HUES64 (cell line): ENCODE data around the gene GALK1.

ENCODE experiments used
- H3K27ac ChIP-seq: 2 replicates; pipeline ENCODE4 v1.7.0; 2013; ENCODE audit warnings: low read depth, low read length, inconsistent platforms
- H3K27me3 ChIP-seq: 2 replicates; pipeline ENCODE4 v1.6.1; 2013; ENCODE audit warnings: mild to moderate bottlenecking, low read length; ENCODE audit not compliant: insufficient read depth
- H3K36me3 ChIP-seq: 2 replicates; pipeline ENCODE4 v1.6.1; 2013; ENCODE audit warnings: mild to moderate bottlenecking, low read length; ENCODE audit not compliant: insufficient read depth
- H3K4me1 ChIP-seq: 2 replicates; pipeline ENCODE4 v1.6.1; 2013; ENCODE audit warnings: mild to moderate bottlenecking, low read length, moderate library complexity; ENCODE audit not compliant: insufficient read depth
- H3K4me3 ChIP-seq: 2 replicates; pipeline ENCODE4 v1.5.1; 2013; ENCODE audit warnings: mild to moderate bottlenecking, low read length, moderate library complexity
- H3K9ac ChIP-seq: 2 replicates; pipeline ENCODE4 v1.6.1; 2013; ENCODE audit warnings: mild to moderate bottlenecking, low read depth, low read length
- H3K9me3 ChIP-seq: 2 replicates; pipeline ENCODE4 v1.6.1; 2013; ENCODE audit warnings: low read depth, low read length; ENCODE audit not compliant: insufficient read depth
- WGBS: fragments of 150-250, 120-280 bp; methylation state at CpG from one replicate; pipeline ENCODE4 v1.1.7; 2013; ENCODE audit warnings: missing lambda C conversion rate; 5-methylcytosine and 5-hydroxymethylcytosine counted together

The GALK1 gene

DNA sequence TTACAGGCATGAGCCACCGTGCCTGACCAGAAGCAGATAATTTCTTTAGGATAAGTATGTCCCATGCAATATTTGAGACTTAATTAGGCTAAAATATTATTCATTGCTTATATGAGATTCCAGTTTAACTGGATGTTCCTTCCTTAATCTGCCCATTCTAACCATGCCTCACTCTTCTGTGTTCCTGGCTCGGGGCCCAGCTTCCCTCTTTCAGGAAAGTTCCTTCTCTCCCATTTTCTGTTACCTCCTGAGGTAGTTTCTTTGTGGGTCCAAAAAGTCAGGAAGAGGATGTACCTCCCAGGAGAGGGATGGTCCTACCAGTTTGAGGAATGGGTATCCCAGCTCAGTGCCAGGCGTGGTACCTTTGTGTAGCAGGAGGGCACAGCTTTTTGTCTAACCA lies 42.9 kb upstream of the GALK1 start:
- Histone ChIP-seq H3K4me1 (no peaks in the 10 kb centered on the region), H3K9me3 (no peaks in the 10 kb centered on the region), H3K9ac (no peak overlapping the region), H3K4me3 (no peak overlapping the region), H3K27me3 (no peaks in the 10 kb centered on the region), H3K36me3 (peaks cover 46% of the 10 kb centered on the region), H3K27ac (no peak overlapping the region)
- 92% methylated on average over 3 of the region's 3 CpGs for WGBS

- H3K27me3 ChIP-seq, result no peaks in the 10 kb centered on the region
- 95% methylated on average over 3 of the region's 4 CpGs for WGBS
- no peak overlapping the region for H3K9ac ChIP-seq
- H3K36me3 ChIP-seq, result peaks cover 42% of the 10 kb centered on the region
- H3K4me3 ChIP-seq, result no peak overlapping the region
- no peaks in the 10 kb centered on the region for H3K9me3 ChIP-seq
- H3K4me1 ChIP-seq, result no peaks in the 10 kb centered on the region
- no peak overlapping the region for H3K27ac ChIP-seq
Measured at GRCh38 chr17:75806822-75807500, 42.0 kb upstream of the GALK1 start.

DNA sequence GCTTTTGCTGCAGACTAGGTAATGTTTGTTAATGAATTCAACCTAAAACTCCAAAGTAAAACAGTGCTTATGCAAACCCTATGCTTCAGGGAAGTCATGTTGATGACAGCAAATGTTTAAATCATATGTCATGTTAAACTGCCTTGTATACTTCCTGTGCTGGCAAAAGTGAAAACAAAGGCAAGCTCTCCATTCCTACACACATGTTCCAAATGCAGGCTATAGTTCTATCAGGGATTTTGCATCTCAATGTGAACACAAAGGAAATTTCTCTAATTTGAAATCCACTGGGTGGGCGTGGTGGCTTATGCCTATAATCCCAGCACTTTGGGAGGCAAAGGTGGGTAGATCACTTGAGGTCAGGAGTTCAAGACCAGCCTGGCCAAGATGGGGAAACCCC lies 38.9 kb upstream of the GALK1 start:
- Histone ChIP-seq H3K9ac (no peak overlapping the region), H3K27ac (no peak overlapping the region), H3K4me1 (no peaks in the 10 kb centered on the region), H3K27me3 (no peaks in the 10 kb centered on the region), H3K36me3 (peaks cover 35% of the 10 kb centered on the region), H3K4me3 (no peak overlapping the region), H3K9me3 (no peaks in the 10 kb centered on the region)
- WGBS, result 100% methylated on average over 1 of the region's 1 CpG

DNA sequence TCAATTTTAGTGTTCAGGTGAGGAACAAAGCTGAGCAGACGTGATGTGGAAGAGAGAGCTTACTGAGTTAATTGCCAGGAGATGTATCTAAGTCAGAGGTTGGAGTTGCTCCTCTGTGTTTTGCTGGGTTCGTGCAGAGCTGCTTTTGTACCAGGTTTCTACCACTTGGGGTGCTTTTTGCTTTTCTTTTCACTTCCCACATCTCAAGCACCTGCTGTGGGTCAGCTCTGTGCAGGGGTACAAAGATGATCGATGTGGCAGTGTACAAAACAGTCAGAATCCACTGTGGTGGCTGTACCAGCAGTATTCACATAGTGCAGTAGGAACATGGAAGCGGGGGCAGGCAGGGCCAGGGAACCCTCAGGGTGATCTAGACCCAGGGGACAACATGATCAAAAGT lies 34.4 kb upstream of the GALK1 start:
- Histone ChIP-seq H3K27ac (no peak overlapping the region), H3K27me3 (no peaks in the 10 kb centered on the region), H3K9me3 (no peaks in the 10 kb centered on the region), H3K4me1 (no peaks in the 10 kb centered on the region), H3K9ac (no peak overlapping the region; the same call in 1 of the 2 replicates), H3K36me3 (peaks cover 63% of the 10 kb centered on the region), H3K4me3 (no peak overlapping the region)
- 97% methylated on average over 4 of the region's 4 CpGs for WGBS

- WGBS, result 95% methylated on average over 8 of the region's 8 CpGs
- Histone ChIP-seq H3K4me1 (no peaks in the 10 kb centered on the region), H3K9ac (no peak overlapping the region), H3K27me3 (no peaks in the 10 kb centered on the region), H3K9me3 (no peaks in the 10 kb centered on the region), H3K27ac (no peak overlapping the region), H3K36me3 (peaks cover 80% of the 10 kb centered on the region), H3K4me3 (no peak overlapping the region)
Measured at GRCh38 chr17:75795820-75796607, 31.0 kb upstream of the GALK1 start.

DNA sequence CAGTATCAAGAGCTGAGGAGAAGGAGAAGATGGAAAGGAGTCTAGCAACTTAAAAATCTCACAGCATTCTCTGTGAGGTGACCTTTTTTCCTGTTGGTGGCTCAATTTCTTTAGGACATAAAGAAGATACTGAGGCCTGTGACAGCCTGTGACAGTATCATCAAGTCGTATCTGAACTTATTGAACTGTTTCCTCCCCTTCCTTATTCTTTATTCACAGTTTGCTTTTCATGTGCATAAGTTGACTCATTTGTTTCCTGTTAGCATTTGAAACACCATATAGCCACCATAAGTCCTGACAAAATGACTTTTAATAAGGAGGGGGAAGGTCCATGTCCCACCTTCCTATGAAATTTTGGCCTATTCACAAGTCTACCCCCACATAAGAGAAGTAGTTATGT lies 28.5 kb upstream of the GALK1 start:
- H3K27me3 ChIP-seq, result no peaks in the 10 kb centered on the region
- no peak overlapping the region for H3K4me3 ChIP-seq
- no peaks in the 10 kb centered on the region for H3K9me3 ChIP-seq
- H3K36me3 ChIP-seq, result peaks cover 68% of the 10 kb centered on the region
- WGBS, result 89% methylated on average over 1 of the region's 1 CpG
- no peak overlapping the region for H3K27ac ChIP-seq
- H3K9ac ChIP-seq, result no peak overlapping the region
- H3K4me1 ChIP-seq, result no peaks in the 10 kb centered on the region

DNA sequence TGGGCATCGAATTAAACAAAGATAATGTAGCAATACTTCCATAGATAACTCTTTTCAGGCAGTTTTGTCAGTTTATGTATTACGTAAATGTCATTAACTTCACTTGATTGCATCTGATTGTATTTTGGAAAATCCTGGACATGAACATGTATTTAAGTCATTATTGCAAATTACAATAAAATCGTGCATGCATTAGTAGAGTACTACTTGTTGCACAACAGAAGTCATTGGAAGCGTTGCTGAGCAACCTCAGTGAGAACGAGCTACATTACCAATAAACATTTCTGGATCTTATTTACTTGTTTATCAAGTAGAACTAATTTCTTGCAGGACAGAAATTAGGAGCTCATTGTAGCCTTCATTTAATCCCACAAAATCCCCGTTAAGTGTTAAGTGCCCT lies 26.3 kb upstream of the GALK1 start:
- 100% methylated on average over 5 of the region's 6 CpGs for WGBS
- Histone ChIP-seq H3K4me3 (no peak overlapping the region), H3K27ac (no peak overlapping the region), H3K9ac (no peak overlapping the region), H3K9me3 (no peaks in the 10 kb centered on the region), H3K27me3 (no peaks in the 10 kb centered on the region), H3K36me3 (peaks cover 49% of the 10 kb centered on the region), H3K4me1 (peaks cover 2% of the 10 kb centered on the region)

- Histone ChIP-seq H3K9me3 (no peaks in the 10 kb centered on the region), H3K4me3 (peak overlapping the region; percentile 72), H3K36me3 (no peaks in the 10 kb centered on the region), H3K27me3 (no peaks in the 10 kb centered on the region), H3K4me1 (peaks cover 23% of the 10 kb centered on the region), H3K27ac (peak overlapping the region; percentile 98), H3K9ac (peak overlapping the region; percentile 98)
- WGBS, result 7% methylated on average over 41 of the region's 43 CpGs
Measured at GRCh38 chr17:75785016-75785890, 20.3 kb upstream of the GALK1 start.

DNA sequence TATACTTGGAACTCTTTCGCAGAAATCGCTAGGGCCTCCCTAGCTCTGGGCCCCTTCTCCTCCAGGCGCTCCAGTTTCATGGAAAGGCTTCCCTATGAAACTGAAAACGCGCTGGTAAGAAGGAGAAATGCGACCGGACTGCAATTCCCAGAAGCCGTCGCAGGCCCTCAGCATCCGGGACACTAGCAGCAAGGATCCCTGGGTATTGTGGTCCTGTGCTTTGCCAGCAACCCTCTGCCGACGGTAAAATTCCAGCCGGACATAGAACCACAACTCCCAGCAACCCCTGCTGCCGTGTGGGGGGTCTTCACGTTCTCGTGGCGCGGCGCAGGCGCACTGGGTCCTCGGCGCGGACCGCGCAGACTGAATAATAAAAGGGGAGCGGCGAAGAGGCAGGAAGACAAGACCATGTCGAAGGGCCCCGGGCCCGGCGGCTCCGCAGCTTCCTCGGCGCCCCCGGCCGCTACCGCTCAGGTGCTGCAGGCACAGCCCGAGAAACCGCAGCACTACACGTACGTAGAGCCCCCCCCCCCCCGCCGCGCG lies 19.6 kb upstream of the GALK1 start, which contains the start of gene UNK:
TSS of gene UNK (plus strand) at position 334 of the 543 bp plus-strand sequence. CDS start at position 409, 75 bp downstream.
- Histone ChIP-seq H3K27me3 (no peaks in the 10 kb centered on the region), H3K9me3 (no peaks in the 10 kb centered on the region), H3K4me3 (peak within 1 kb of the TSS; percentile 72), H3K4me1 (peaks cover 23% of the 10 kb centered on the region), H3K27ac (peak within 1 kb of the TSS; percentile 98), H3K9ac (peak within 1 kb of the TSS; percentile 98), H3K36me3 (no peaks in the 10 kb centered on the region)
- WGBS, result under 1% methylated on average over 41 of the region's 45 CpGs

DNA sequence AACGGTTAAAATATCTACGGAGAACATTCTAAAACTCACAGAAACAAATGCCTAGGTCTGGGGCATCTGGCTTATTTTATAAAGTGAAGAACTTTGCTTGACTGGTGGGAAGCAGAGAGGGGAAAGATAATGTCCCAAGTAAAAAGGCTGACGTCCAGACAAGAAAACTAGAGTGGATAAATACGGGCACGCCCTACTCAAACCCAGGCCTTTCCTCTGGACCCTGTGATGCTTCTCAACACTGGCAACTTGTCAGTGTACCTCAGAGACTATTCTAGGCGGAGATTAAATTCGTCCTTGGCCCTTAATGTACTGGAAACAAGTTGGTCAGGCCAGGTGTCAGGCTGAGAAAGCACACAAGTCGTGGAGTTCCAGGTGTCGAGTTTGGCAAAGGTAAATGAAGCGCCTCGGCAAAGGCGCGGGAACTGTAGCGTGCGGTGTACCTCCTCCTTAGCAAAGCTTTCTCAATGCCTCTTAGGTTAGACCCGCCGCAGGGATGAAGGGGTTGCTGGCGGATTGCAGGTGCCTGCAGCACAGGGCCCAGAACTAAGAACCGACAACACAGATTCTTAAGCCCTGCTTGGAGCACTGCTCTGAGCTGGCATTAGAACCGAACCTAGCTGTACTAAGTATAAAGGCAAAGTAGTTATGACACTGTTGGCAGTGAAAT lies 18.9 kb upstream of the GALK1 start:
- WGBS, result 84% methylated on average over 20 of the region's 20 CpGs
- H3K9ac ChIP-seq, result peak overlapping the region; percentile 51
- peaks cover 23% of the 10 kb centered on the region for H3K4me1 ChIP-seq
- H3K4me3 ChIP-seq, result peak overlapping the region; percentile 72
- peak overlapping the region; percentile 70 for H3K27ac ChIP-seq
- no peaks in the 10 kb centered on the region for H3K27me3 ChIP-seq
- no peaks in the 10 kb centered on the region for H3K36me3 ChIP-seq
- no peaks in the 10 kb centered on the region for H3K9me3 ChIP-seq
